A549 (cell line): ENCODE data around the gene RUNX1. TPM values are rescaled to one million over a fixed set of nuclear protein-coding genes. Genes with fewer than 3 reads are reported as not detected.

ENCODE experiments used
- ATAC-seq, 2 experiments: fragments of 200-7000 bp in 1 of 2; fragments of >200 bp in 1 of 2; cut with Nextera tagmentation in 1 of 2; cut with Tn5 transposase in 1 of 2; 3 replicates each; pipeline versions ENCODE4 v1.8.0 to v1.9.1; 2018 to 2020; ENCODE audit warnings: mild to moderate bottlenecking in 1 of 2, moderate library complexity in 1 of 2
- CTCF ChIA-PET: fragments of 300-600 bp; sonication (Branson Sonifier 250); formaldehyde crosslinking; extraction: SDS; loops from one replicate; lab custom pipeline; 2021; ENCODE audit warnings: antibody characterized with exemption, inconsistent platforms; lab: Yijun Ruan, JAX
- POLR2A ChIA-PET: fragments of 350-600 bp; formaldehyde crosslinking; extraction: SDS; loops from one replicate; lab custom pipeline; 2021; ENCODE audit warnings: antibody characterized with exemption, inconsistent platforms; lab: Yijun Ruan, JAX
- DNase-seq, 2 experiments: peaks; one replicate each; pipeline versions ENCODE4 v3.0.0 to v3.0.0-alpha.2; 2011 to 2016; ENCODE audit warnings: low read depth in 1 of 2, low spot score in 1 of 2
- FAIRE-seq: peaks from 2 replicates; lab custom pipeline; 2011; peaks lifted over from hg19 to GRCh38; lab: Jason Lieb, UNC
- H3K27ac ChIP-seq, 2 experiments: fragments of >200 bp; sonication (Bioruptor Twin); formaldehyde crosslinking; 3 replicates each; pipeline ENCODE4 v1.5.1; 2016 to 2017
- H3K4me1 ChIP-seq: fragments of >200 bp; sonication (Bioruptor Twin); formaldehyde crosslinking; 3 replicates; pipeline ENCODE4 v1.6.1; 2016
- H3K4me2 ChIP-seq: fragments of >200 bp; sonication (Bioruptor Twin); formaldehyde crosslinking; 3 replicates; pipeline ENCODE4 v1.6.1; 2016
- H3K4me3 ChIP-seq: fragments of >200 bp; sonication (Bioruptor Twin); formaldehyde crosslinking; 3 replicates; pipeline ENCODE4 v1.5.1; 2016
- H3K9me3 ChIP-seq: fragments of >200 bp; sonication (Bioruptor Twin); formaldehyde crosslinking; 3 replicates; pipeline ENCODE4 v1.6.1; 2016
- BCL3 ChIP-seq: fragments of >200 bp; sonication (Bioruptor Twin); formaldehyde crosslinking; IDR thresholded peaks from 3 replicates; pipeline ENCODE4 v1.6.1; 2016
- BHLHE40 ChIP-seq: IDR thresholded peaks from 2 replicates; pipeline ENCODE4 v1.6.1; 2012; ENCODE audit warnings: low read depth, low read length, inconsistent platforms
- CBX2 ChIP-seq: fragments of 200-600 bp; sonication (generic); IDR thresholded peaks from 2 replicates; pipeline ENCODE4 v1.6.1; 2016; ENCODE audit warnings: low read depth, mild to moderate bottlenecking, borderline replicate concordance
- EHMT2 ChIP-seq: fragments of 200-600 bp; sonication (generic); IDR thresholded peaks from 2 replicates; pipeline ENCODE4 v1.6.1; 2016; ENCODE audit warnings: antibody characterized with exemption, low read depth, mild to moderate bottlenecking, moderate library complexity
- JUN ChIP-seq, 2 experiments: fragments of >200 bp; sonication (Bioruptor Twin); formaldehyde crosslinking; IDR thresholded peaks; 2 replicates in 1 of 2; 3 replicates in 1 of 2; pipeline ENCODE4 v1.6.1; 2016 to 2017
- KDM1A ChIP-seq: fragments of 200-600 bp; sonication (generic); IDR thresholded peaks from 2 replicates; pipeline ENCODE4 v1.6.1; 2016; ENCODE audit warnings: low read depth, mild to moderate bottlenecking
- MAFK ChIP-seq: fragments of 450-650 bp; IDR thresholded peaks from 2 replicates; pipeline ENCODE4 v1.6.1; 2014; ENCODE audit not compliant: partially characterized antibody
- MYC ChIP-seq: IDR thresholded peaks from 2 replicates; pipeline ENCODE4 v1.6.1; 2012; ENCODE audit warnings: mild to moderate bottlenecking, inconsistent platforms, low read length, improper control_type of control experiment, borderline replicate concordance
- NR3C1 ChIP-seq: fragments of >200 bp; sonication (Bioruptor Twin); formaldehyde crosslinking; IDR thresholded peaks from 3 replicates; pipeline ENCODE4 v1.6.1; 2017
- PBX3 ChIP-seq: IDR thresholded peaks from 2 replicates; pipeline ENCODE4 v1.6.1; 2012
- PHF8 ChIP-seq: fragments of 200-600 bp; sonication (generic); IDR thresholded peaks from 2 replicates; pipeline ENCODE4 v1.6.1; 2016; ENCODE audit warnings: low read depth, mild to moderate bottlenecking, antibody characterized with exemption, moderate library complexity, borderline replicate concordance
- POLR2A ChIP-seq: IDR thresholded peaks from 2 replicates; pipeline ENCODE4 v1.6.1; 2012; ENCODE audit warnings: mild to moderate bottlenecking, low read length
- POLR2AphosphoS2 ChIP-seq: conservative IDR thresholded peaks from 2 replicates; pipeline ENCODE4 v1.6.1; 2012; ENCODE audit warnings: low read length, improper control_type of control experiment, inconsistent platforms
- RARB ChIP-seq: fragments of 250-450 bp; sonication (Bioruptor Pico); IDR thresholded peaks from 2 replicates; pipeline ENCODE4 v1.8.0; 2021; ENCODE audit warnings: mild to moderate bottlenecking, moderate library complexity
- RCOR1 ChIP-seq: fragments of 150-350 bp; IDR thresholded peaks from 2 replicates; pipeline ENCODE4 v1.6.1; 2014; ENCODE audit warnings: antibody characterized with exemption, low read length, low read depth
- RFX5 ChIP-seq: fragments of 450-650 bp; IDR thresholded peaks from 2 replicates; pipeline ENCODE4 v1.7.1; 2014; ENCODE audit warnings: antibody characterized with exemption, mild to moderate bottlenecking, moderate library complexity
- ZFP36 ChIP-seq: fragments of 450-650 bp; IDR thresholded peaks from 2 replicates; pipeline ENCODE4 v1.6.1; 2014; ENCODE audit warnings: borderline replicate concordance; ENCODE audit not compliant: partially characterized antibody
- WGBS: methylation state at CpG from one replicate; pipeline ENCODE4 v1.1.6; 2017; ENCODE audit errors: missing lambda C conversion rate; 5-methylcytosine and 5-hydroxymethylcytosine counted together
- polyA plus RNA-seq, 4 experiments: library from polyadenylated mRNA; depleted of rRNA in 3 of 4; stranded (reverse); fragments of >200 nt; fragmentation: RNase III in 1 of 4; extraction: RNeasy Plus Mini Kit Qiagen cat#74134 plus additional on column Dnase treatment in 1 of 4; gene quantifications; 2 replicates in 3 of 4; 3 replicates in 1 of 4; pipeline ENCODE4 v1.2.3, GENCODE V29; 2011 to 2017
- TF ChIP-seq, protein P1 (sequence below): IDR thresholded peaks from 2 replicates; pipeline ENCODE4 v1.6.1; 2012; ENCODE audit warnings: low read depth, borderline replicate concordance
- TF ChIP-seq, protein P2 (sequence below): IDR thresholded peaks from 2 replicates; pipeline ENCODE4 v1.6.1; 2012

Gene RUNX1
- polyA plus RNA-seq, 2 of the 4 experiments (the other 2 are of a cell fraction) = 5.5 TPM

DNA sequence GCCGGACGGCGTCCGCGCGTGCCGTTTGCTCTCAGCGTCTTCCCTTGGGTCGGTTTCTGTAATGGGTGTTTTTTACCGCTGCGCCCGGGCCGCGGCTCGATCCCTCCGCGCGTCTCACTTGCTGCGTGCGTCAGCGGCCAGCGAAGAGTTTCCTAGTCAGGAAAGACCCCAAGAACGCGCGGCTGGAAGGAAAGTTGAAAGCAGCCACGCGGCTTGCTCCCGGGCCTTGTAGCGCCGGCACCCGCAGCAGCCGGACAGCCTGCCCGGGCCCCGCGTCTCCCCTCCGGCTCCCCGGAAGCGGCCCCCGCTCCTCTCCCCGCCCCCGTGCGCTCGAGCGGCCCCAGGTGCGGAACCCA lies 159.8 kb downstream of the RUNX1 start:
- H3K4me1 ChIP-seq = peaks cover 10% of the 10 kb centered on the region
- peak overlapping the region; percentile 72 for H3K4me3 ChIP-seq
- ChIA-PET POLR2A (interaction anchor here (1.0 to 4.9 kb wide), 12 partner anchors 16 to 951 kb away, joined by 3 to 70 read pairs (median 7); no protein-coding TSS in a partner anchor), CTCF (interaction anchor here (0.6 to 7.3 kb wide), 40 partner anchors 9 to 1178 kb away, joined by 3 to 46 read pairs (median 4); no protein-coding TSS in a partner anchor)
- TF ChIP-seq RFX5 (no peak), PHF8 (peak; percentile 38), POLR2AphosphoS2 (no peak)
- TF ChIP-seq, protein P1, sequence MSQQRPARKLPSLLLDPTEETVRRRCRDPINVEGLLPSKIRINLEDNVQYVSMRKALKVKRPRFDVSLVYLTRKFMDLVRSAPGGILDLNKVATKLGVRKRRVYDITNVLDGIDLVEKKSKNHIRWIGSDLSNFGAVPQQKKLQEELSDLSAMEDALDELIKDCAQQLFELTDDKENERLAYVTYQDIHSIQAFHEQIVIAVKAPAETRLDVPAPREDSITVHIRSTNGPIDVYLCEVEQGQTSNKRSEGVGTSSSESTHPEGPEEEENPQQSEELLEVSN = no peak
- ATAC-seq (peak in 1 of 2 experiments; percentile 30; a peak in 4 of 6 replicates), FAIRE-seq (no peak), DNase-seq (peak in 1 of 2 experiments; percentile 66)
- peak overlapping the region; percentile 86 for H3K4me2 ChIP-seq
- H3K27ac ChIP-seq = peak overlapping the region; percentile 98 to 100
- H3K9me3 ChIP-seq = no peaks in the 10 kb centered on the region
- 0% methylated on average over 2 of the region's 45 CpGs for WGBS

DNA sequence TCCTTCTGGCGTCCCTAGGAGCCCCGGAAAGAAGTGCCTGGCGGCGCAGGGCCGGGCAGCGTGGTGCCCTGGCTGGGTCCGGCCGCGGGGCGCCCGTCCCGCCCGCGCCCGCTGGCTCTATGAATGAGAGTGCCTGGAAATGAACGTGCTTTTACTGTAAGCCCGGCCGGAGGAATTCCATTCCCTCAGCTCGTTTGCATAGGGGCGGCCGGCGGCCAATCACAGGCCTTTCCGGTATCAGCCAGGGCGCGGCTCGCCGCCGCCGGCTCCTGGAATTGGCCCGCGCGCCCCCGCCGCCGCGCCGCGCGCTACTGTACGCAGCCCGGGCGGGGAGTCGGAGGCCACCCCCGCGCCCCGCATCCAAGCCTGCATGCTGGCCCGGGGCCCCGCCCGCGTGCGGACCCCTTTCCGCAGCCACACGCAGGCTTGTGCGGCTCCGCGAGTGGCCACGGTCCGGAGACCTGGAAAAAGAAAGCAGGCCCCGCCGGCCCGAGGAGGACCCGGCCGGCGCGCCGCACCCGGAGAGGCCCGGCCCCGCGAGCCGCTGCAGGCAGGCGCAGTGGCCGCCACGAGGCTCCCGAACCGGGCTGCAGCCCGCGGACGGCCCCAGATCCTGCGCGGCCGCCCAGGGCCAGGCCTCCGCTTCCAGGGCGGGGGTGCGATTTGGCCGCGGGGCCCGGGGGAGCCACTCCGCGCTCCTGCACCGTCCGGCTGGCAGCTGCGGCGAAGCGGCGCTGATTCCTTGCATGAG lies 160.4 kb downstream of the RUNX1 start:
- H3K4me3 ChIP-seq = peak overlapping the region; percentile 72
- ATAC-seq (peak; percentile 72 to 79), DNase-seq (peak; percentile 83 to 89), FAIRE-seq (no peak)
- peak overlapping the region; percentile 98 to 100 for H3K27ac ChIP-seq
- no peaks in the 10 kb centered on the region for H3K9me3 ChIP-seq
- WGBS = 0% methylated on average over 10 of the region's 96 CpGs
- POLR2A ChIA-PET = interaction anchor here (0.6 to 4.9 kb wide), 33 partner anchors 10 to 1811 kb away, joined by 3 to 70 read pairs (median 4); no protein-coding TSS in a partner anchor
- peak overlapping the region; percentile 94 for H3K4me2 ChIP-seq
- H3K4me1 ChIP-seq = peaks cover 16% of the 10 kb centered on the region
- CTCF ChIA-PET = interaction anchor here (0.6 to 7.3 kb wide), 22 partner anchors 9 to 1140 kb away, joined by 3 to 46 read pairs (median 4); no protein-coding TSS in a partner anchor
- TF ChIP-seq MYC (peak; percentile 53; the same call in 1 of the 2 replicates), NR3C1 (no peak), RARB (CRISPR knock-in tag) (no peak), EHMT2 (no peak), BCL3 (peak; percentile 87), RCOR1 (no peak), BHLHE40 (no peak), PBX3 (no peak), MAFK (peak; percentile 11), POLR2A (peak; percentile 89), CBX2 (no peak), ZFP36 (no peak), JUN (IDR thresholded peaks at IDR 0.05) (peak; percentile 82 to 88; a peak in 4 of 5 replicates), PHF8 (no peak), KDM1A (no peak)
- TF ChIP-seq, protein P2, sequence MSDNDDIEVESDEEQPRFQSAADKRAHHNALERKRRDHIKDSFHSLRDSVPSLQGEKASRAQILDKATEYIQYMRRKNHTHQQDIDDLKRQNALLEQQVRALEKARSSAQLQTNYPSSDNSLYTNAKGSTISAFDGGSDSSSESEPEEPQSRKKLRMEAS = no peak; the same call in none of the 2 replicates
- TF ChIP-seq, protein P1 = no peak
- TF ChIP-seq, all 56 proteins: peak for 5
